ENCODE measurements around the gene DIDO1. TPM values are rescaled to one million over a fixed set of nuclear protein-coding genes. Genes with fewer than 3 reads are reported as not detected.

The DIDO1 gene
- total and polyA plus RNA-seq, 2 of the 13 experiments (the other 11 are each of a cell fraction or from before 2014, with no cell fraction given) = 75.0 to 75.1 TPM

- TF ChIP-seq ISL2 (CRISPR knock-in tag; IDR thresholded peaks at IDR 0.05) (0 out of 2 replicates have a peak, but pooled peaks have one; percentile 8), ZNF619 (CRISPR knock-in tag; IDR thresholded peaks at IDR 0.05) (no peak), CHD2 (IDR thresholded peaks at IDR 0.05; ENCODE audit: low read depth, low read length) (no peak), HNRNPL (IDR thresholded peaks at IDR 0.05; ENCODE audit: low read depth, low read length) (peak; percentile 84; the same call in 1 of the 2 replicates), POLR2AphosphoS2 (IDR thresholded peaks at IDR 0.05; ENCODE audit: low read depth, low read length) (0 out of 2 replicates have a peak, but pooled peaks have one; percentile 33), BRF2 (CRISPR knock-in tag; IDR thresholded peaks at IDR 0.05) (no peak), ZNF598 (CRISPR knock-in tag; IDR thresholded peaks at IDR 0.05; ENCODE audit: borderline replicate concordance) (peak; percentile 53; the same call in 1 of the 2 replicates), AGO1 (IDR thresholded peaks at IDR 0.05; ENCODE audit: low read depth, low read length, poor library complexity, severe bottlenecking) (peak; percentile 45), ZNF687 (CRISPR knock-in tag; IDR thresholded peaks at IDR 0.05) (peak; percentile 36), ZNF547 (CRISPR knock-in tag; IDR thresholded peaks at IDR 0.05) (0 out of 2 replicates have a peak, but pooled peaks have one; percentile 41), MAX (IDR thresholded peaks at IDR 0.05) (no peak), MED1 (CRISPR knock-in tag; IDR thresholded peaks at IDR 0.05) (0 out of 2 replicates have a peak, but pooled peaks have one; percentile 3), ZNF883 (CRISPR knock-in tag; IDR thresholded peaks at IDR 0.05; ENCODE audit: not compliant biosample characterization) (peak; percentile 85), RBM39 (IDR thresholded peaks at IDR 0.05; ENCODE audit: low read depth, low read length, poor library complexity, severe bottlenecking) (peak; percentile 35), ZNF33B (CRISPR knock-in tag; IDR thresholded peaks at IDR 0.05) (0 out of 2 replicates have a peak, but pooled peaks have one; percentile 47), SNRNP70 (IDR thresholded peaks at IDR 0.05; ENCODE audit: low read depth, low read length) (no peak), SOX13 (IDR thresholded peaks at IDR 0.05) (0 out of 2 replicates have a peak, but pooled peaks have one; percentile 6), SOX13 (CRISPR knock-in tag; conservative IDR thresholded peaks at IDR 0.05 in 1 of 2, IDR thresholded peaks at IDR 0.05 in 1 of 2) (no peak), ZBTB4 (CRISPR knock-in tag; IDR thresholded peaks at IDR 0.05; ENCODE audit: borderline replicate concordance) (peak; percentile 9; the same call in 1 of the 2 replicates), RNF2 (conservative IDR thresholded peaks at IDR 0.05; ENCODE audit: low read depth) (no peak)
These were observed 41.5 kb upstream of the DIDO1 start (continued) for GRCh38 chr20:62967628-62968351.

All from HepG2 (cell line).